Keratinocyte (primary cell): Measurements from ENCODE around the gene LAMA4. TPM values are rescaled to one million over a fixed set of nuclear protein-coding genes. Genes with fewer than 3 reads are reported as not detected.
A peak's percentile ranks its signal among the peaks of the same experiment; 100 is the strongest.

Source experiments
- DNase-seq: peaks from one replicate; pipeline ENCODE4 v3.0.0-alpha.2; 2011; ENCODE audit warnings: low read depth, missing footprints, low spot score
- FAIRE-seq: peaks from 2 replicates; lab custom pipeline; 2011; peaks lifted over from hg19 to GRCh38; lab: Jason Lieb, UNC
- H2AFZ ChIP-seq: 2 replicates; pipeline ENCODE4 v1.6.0; 2012; ENCODE audit warnings: low read length, control low read depth, inconsistent platforms; ENCODE audit not compliant: control insufficient read depth
- H3K27ac ChIP-seq: 2 replicates; pipeline ENCODE4 v1.5.1; 2011; ENCODE audit warnings: low read length; ENCODE audit not compliant: control insufficient read depth, insufficient read depth
- H3K27me3 ChIP-seq: 3 replicates; pipeline ENCODE4 v1.6.0; 2011; ENCODE audit warnings: low read length; ENCODE audit not compliant: control insufficient read depth, insufficient read depth; ENCODE audit errors: extremely low read depth
- H3K36me3 ChIP-seq, 2 experiments: 2 replicates in 1 of 2; 3 replicates in 1 of 2; pipeline ENCODE4 v1.5.1; 2011; ENCODE audit warnings: low read length in 2 of 2, mild to moderate bottlenecking in 1 of 2; ENCODE audit not compliant: control insufficient read depth in 2 of 2, insufficient read depth in 2 of 2; ENCODE audit errors: extremely low read depth in 1 of 2
- H3K4me1 ChIP-seq: 3 replicates; pipeline ENCODE4 v1.5.1; 2011; ENCODE audit warnings: low read length; ENCODE audit not compliant: control insufficient read depth, insufficient read depth; ENCODE audit errors: extremely low read depth
- H3K4me2 ChIP-seq: 3 replicates; pipeline ENCODE4 v1.6.0; 2011; ENCODE audit warnings: low read depth, low read length; ENCODE audit not compliant: control insufficient read depth, insufficient read depth; ENCODE audit errors: extremely low read depth
- H3K4me3 ChIP-seq, 3 experiments: fragments of 200-600 bp in 1 of 3; sonication (generic) in 1 of 3; 2 replicates in 2 of 3; 3 replicates in 1 of 3; pipeline ENCODE4 v1.5.1; 2011 to 2016; ENCODE audit warnings: low read length in 3 of 3, mild to moderate bottlenecking in 3 of 3, control low read depth in 2 of 3, inconsistent platforms in 1 of 3, low read depth in 1 of 3, mixed read lengths in 1 of 3, mixed run types in 1 of 3, moderate library complexity in 1 of 3; ENCODE audit not compliant: control insufficient read depth in 2 of 3, insufficient read depth in 2 of 3; ENCODE audit errors: extremely low read depth in 1 of 3
- H3K79me2 ChIP-seq: 2 replicates; pipeline ENCODE4 v1.6.0; 2012; ENCODE audit warnings: low read length; ENCODE audit not compliant: control insufficient read depth, insufficient read depth
- H3K9ac ChIP-seq: 3 replicates; pipeline ENCODE4 v1.6.0; 2011; ENCODE audit warnings: low read length; ENCODE audit not compliant: control insufficient read depth, insufficient read depth; ENCODE audit errors: extremely low read depth
- H3K9me1 ChIP-seq: 3 replicates; pipeline ENCODE4 v1.6.0; 2011; ENCODE audit warnings: low read length; ENCODE audit not compliant: control insufficient read depth, insufficient read depth; ENCODE audit errors: extremely low read depth
- H3K9me3 ChIP-seq: 2 replicates; pipeline ENCODE4 v1.5.1; 2012; ENCODE audit warnings: low read depth, low read length; ENCODE audit not compliant: control insufficient read depth
- H4K20me1 ChIP-seq: 3 replicates; pipeline ENCODE4 v1.6.0; 2011; ENCODE audit warnings: low read length; ENCODE audit not compliant: control insufficient read depth, insufficient read depth; ENCODE audit errors: extremely low read depth
- CTCF ChIP-seq, 3 experiments: IDR thresholded peaks in 1 of 3; conservative IDR thresholded peaks in 1 of 3; optimal IDR thresholded peaks in 1 of 3; 2 replicates in 2 of 3; 3 replicates in 1 of 3; pipeline versions ENCODE3 to v1.5.1; 2011; ENCODE audit warnings: low read length in 3 of 3, mild to moderate bottlenecking in 3 of 3, moderate library complexity in 2 of 3, control low read depth in 1 of 3, inconsistent platforms in 1 of 3; ENCODE audit not compliant: insufficient read depth in 2 of 3; ENCODE audit errors: extremely low read depth in 1 of 3
- EZH2 ChIP-seq: IDR thresholded peaks from one replicate; pipeline ENCODE4 v1.6.1; 2012; ENCODE audit warnings: inconsistent platforms, mild to moderate bottlenecking, low read length, moderate library complexity
- dilution Hi-C: fragments of 300-500 bp; cut with MboI; formaldehyde crosslinking; loops from one replicate; pipeline ENCODE4 v1.7.0; 2020; ENCODE audit warnings: low sequenced_read_pairs; ENCODE audit not compliant: extremely low pct_ligation_motif_present
- polyA plus RNA-seq, 5 experiments: library from polyadenylated mRNA; depleted of rRNA in 3 of 5; stranded (reverse) in 3 of 5; stranded (forward) in 1 of 5; unstranded in 1 of 5; fragments of >200 nt; gene quantifications; 1 replicate in 1 of 5; 2 replicates in 3 of 5; 3 replicates in 1 of 5; pipeline versions ENCODE4 v1.2.1 to v1.2.3, GENCODE V29; 2011 to 2012; ENCODE audit warnings: missing spikeins in 2 of 5, low read depth in 1 of 5, low replicate concordance in 1 of 5

The LAMA4 gene
- polyA plus RNA-seq, 1 donor (not counting 4 experiments of a cell fraction or from before 2014, with no cell fraction given): 0.12 TPM

DNA sequence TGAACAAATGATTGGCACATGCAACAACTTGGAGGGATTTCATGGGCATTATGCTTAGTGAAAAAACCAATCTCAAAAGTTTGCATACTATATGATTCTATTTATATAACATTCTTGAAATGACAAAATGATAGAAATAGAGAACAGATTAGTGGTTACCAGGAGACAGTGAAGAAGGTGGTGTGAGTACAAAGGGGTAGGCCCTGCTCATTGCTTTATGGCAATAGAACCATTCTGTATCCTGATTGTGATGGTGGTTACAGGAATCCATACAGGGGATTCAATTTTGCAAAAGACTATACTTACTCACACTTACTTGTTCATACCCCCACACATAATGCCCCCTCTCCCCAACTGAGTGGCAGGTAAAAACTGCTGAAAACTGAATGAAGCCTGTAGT, 30.2 kb upstream of the LAMA4 start:
- Histone ChIP-seq H3K36me3 (no peaks in the 10 kb centered on the region), H3K79me2 (no peaks in the 10 kb centered on the region), H3K9ac (no peak overlapping the region), H3K4me3 (no peak overlapping the region), H2AFZ (no peak overlapping the region), H3K9me3 (no peaks in the 10 kb centered on the region), H3K27ac (no peak overlapping the region), H3K27me3 (no peaks in the 10 kb centered on the region), H3K4me2 (no peak overlapping the region), H3K9me1 (no peaks in the 10 kb centered on the region), H4K20me1 (no peaks in the 10 kb centered on the region), H3K4me1 (no peaks in the 10 kb centered on the region)
- TF ChIP-seq EZH2 (no peak), CTCF (optimal IDR thresholded peaks at IDR 0.05 in 1 of 3, IDR thresholded peaks at IDR 0.05 in 1 of 3, conservative IDR thresholded peaks at IDR 0.05 in 1 of 3; ENCODE audit: extremely low read depth in 1 of 3, insufficient read depth in 2 of 3, low read length in 3 of 3) (no peak)
- FAIRE-seq (no peak), DNase-seq (no peak)
- dilution Hi-C loops: no loop called here

DNA sequence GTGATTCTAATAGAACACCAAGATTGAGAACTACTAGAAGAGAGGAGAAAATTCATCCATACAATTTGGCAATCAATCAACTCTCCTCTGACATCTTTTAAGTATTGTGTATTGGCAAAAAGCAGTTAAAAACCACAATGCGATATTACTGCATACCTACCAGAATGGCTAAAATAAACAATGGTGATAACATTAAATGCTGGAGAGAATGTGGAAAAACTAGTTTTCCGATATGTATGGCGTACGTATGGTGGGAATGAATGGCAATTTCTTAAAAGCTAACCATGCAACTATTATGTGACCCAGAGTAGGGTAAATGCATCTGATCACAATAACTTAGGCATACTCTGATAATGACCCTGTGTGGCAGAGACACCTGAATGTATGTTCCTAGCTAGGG, 29.3 kb upstream of the LAMA4 start:
- no peaks in the 10 kb centered on the region for H3K79me2 ChIP-seq
- H3K9me1 ChIP-seq: no peaks in the 10 kb centered on the region
- H3K36me3 ChIP-seq: no peaks in the 10 kb centered on the region
- no peak overlapping the region for H3K9ac ChIP-seq
- peak; percentile 67 for FAIRE-seq
- H3K4me1 ChIP-seq: no peaks in the 10 kb centered on the region
- H3K9me3 ChIP-seq: no peaks in the 10 kb centered on the region
- H4K20me1 ChIP-seq: no peaks in the 10 kb centered on the region
- DNase-seq: no peak
- no peak overlapping the region for H3K27ac ChIP-seq
- H3K4me2 ChIP-seq: no peak overlapping the region
- H3K4me3 ChIP-seq: no peak overlapping the region
- dilution Hi-C loops: no loop called here
- no peaks in the 10 kb centered on the region for H3K27me3 ChIP-seq
- TF ChIP-seq EZH2: no peak
- no peak for TF ChIP-seq CTCF (optimal IDR thresholded peaks at IDR 0.05 in 1 of 3, IDR thresholded peaks at IDR 0.05 in 1 of 3, conservative IDR thresholded peaks at IDR 0.05 in 1 of 3; ENCODE audit: extremely low read depth in 1 of 3, insufficient read depth in 2 of 3, low read length in 3 of 3)
- H2AFZ ChIP-seq: no peak overlapping the region
